Measurements from ENCODE around the gene INTS2. TPM values are rescaled to one million over a fixed set of nuclear protein-coding genes. Genes with fewer than 3 reads are reported as not detected.
"Not testable (repeated sequence)": the region's sequence is repeated elsewhere in the genome, so short reads cannot be mapped to it uniquely, and the experiment has no call there.

INTS2 gene
- total RNA-seq, 1 experiment from 2014 or later: 35.2 TPM

GRCh38 chr17:61867033-61867432 lies 60.7 kb downstream of the INTS2 start:
- in situ Hi-C loops (cut with HindIII; ENCODE audit: low pct_unique_long_range_greater_than_20kb, low sequenced_read_pairs): no loop called here
- no peak for DNase-seq (ENCODE audit: low read depth, low spot score)

- DNase-seq (ENCODE audit: low read depth, low spot score): no peak
- in situ Hi-C loops (cut with HindIII; ENCODE audit: low pct_unique_long_range_greater_than_20kb, low sequenced_read_pairs): no loop called here
Measured at GRCh38 chr17:61863801-61864126, 64.0 kb downstream of the INTS2 start.

GRCh38 chr17:61862975-61863800 lies 64.6 kb downstream of the INTS2 start, which contains the start of gene BRIP1:
TSS of gene BRIP1 (minus strand) at chr17:61863528. CDS start at chr17:61861539, 1,989 bp downstream.
- peak; percentile 99 for DNase-seq (ENCODE audit: low read depth, low spot score)
- in situ Hi-C loops (cut with HindIII; ENCODE audit: low pct_unique_long_range_greater_than_20kb, low sequenced_read_pairs): no loop called here

- in situ Hi-C loops (cut with HindIII; ENCODE audit: low pct_unique_long_range_greater_than_20kb, low sequenced_read_pairs): no loop called here
- DNase-seq (ENCODE audit: low read depth, low spot score): no peak
Measured at GRCh38 chr17:61862105-61862574, 65.6 kb downstream of the INTS2 start.

- DNase-seq (ENCODE audit: low read depth, low spot score); in situ Hi-C loops (cut with HindIII; ENCODE audit: low pct_unique_long_range_greater_than_20kb, low sequenced_read_pairs): not testable (repeated sequence)
Measured at GRCh38 chr17:61860397-61860796, 67.4 kb downstream of the INTS2 start.

GRCh38 chr17:61856035-61856434 lies 71.7 kb downstream of the INTS2 start:
- in situ Hi-C loops (cut with HindIII; ENCODE audit: low pct_unique_long_range_greater_than_20kb, low sequenced_read_pairs): no loop called here
- DNase-seq (ENCODE audit: low read depth, low spot score): no peak

GRCh38 chr17:61852857-61853256 lies 74.9 kb downstream of the INTS2 start:
- DNase-seq (ENCODE audit: low read depth, low spot score): no peak
- in situ Hi-C loops (cut with HindIII; ENCODE audit: low pct_unique_long_range_greater_than_20kb, low sequenced_read_pairs): no loop called here

- DNase-seq (ENCODE audit: low read depth, low spot score): no peak
- in situ Hi-C loops (cut with HindIII; ENCODE audit: low pct_unique_long_range_greater_than_20kb, low sequenced_read_pairs): no loop called here
Measured at GRCh38 chr17:61849674-61850073, 78.1 kb downstream of the INTS2 start.

GRCh38 chr17:61848896-61849295 lies 78.9 kb downstream of the INTS2 start:
- in situ Hi-C loops (cut with HindIII; ENCODE audit: low pct_unique_long_range_greater_than_20kb, low sequenced_read_pairs): no loop called here
- DNase-seq (ENCODE audit: low read depth, low spot score): no peak

GRCh38 chr17:61848247-61848646 lies 79.5 kb downstream of the INTS2 start:
- in situ Hi-C loops (cut with HindIII; ENCODE audit: low pct_unique_long_range_greater_than_20kb, low sequenced_read_pairs): no loop called here
- no peak for DNase-seq (ENCODE audit: low read depth, low spot score)

- DNase-seq (ENCODE audit: low read depth, low spot score): no peak
- in situ Hi-C loops (cut with HindIII; ENCODE audit: low pct_unique_long_range_greater_than_20kb, low sequenced_read_pairs): no loop called here
Measured at GRCh38 chr17:61847659-61848058, 80.1 kb downstream of the INTS2 start.

- DNase-seq (ENCODE audit: low read depth, low spot score): no peak
- in situ Hi-C loops (cut with HindIII; ENCODE audit: low pct_unique_long_range_greater_than_20kb, low sequenced_read_pairs): no loop called here
Measured at GRCh38 chr17:61846761-61847375, 80.9 kb downstream of the INTS2 start.

- no peak for DNase-seq (ENCODE audit: low read depth, low spot score)
- in situ Hi-C loops (cut with HindIII; ENCODE audit: low pct_unique_long_range_greater_than_20kb, low sequenced_read_pairs): no loop called here
Measured at GRCh38 chr17:61846088-61846487, 81.7 kb downstream of the INTS2 start.

- in situ Hi-C loops (cut with HindIII; ENCODE audit: low pct_unique_long_range_greater_than_20kb, low sequenced_read_pairs): no loop called here
- no peak for DNase-seq (ENCODE audit: low read depth, low spot score)
Measured at GRCh38 chr17:61843435-61843834, 84.3 kb downstream of the INTS2 start.

GRCh38 chr17:61842899-61843298 lies 84.9 kb downstream of the INTS2 start:
- in situ Hi-C loops (cut with HindIII; ENCODE audit: low pct_unique_long_range_greater_than_20kb, low sequenced_read_pairs): no loop called here
- no peak for DNase-seq (ENCODE audit: low read depth, low spot score)

GRCh38 chr17:61839300-61839786 lies 88.4 kb downstream of the INTS2 start:
- DNase-seq (ENCODE audit: low read depth, low spot score): no peak
- in situ Hi-C loops (cut with HindIII; ENCODE audit: low pct_unique_long_range_greater_than_20kb, low sequenced_read_pairs): no loop called here

GRCh38 chr17:61837175-61838051 lies 90.4 kb downstream of the INTS2 start:
- peak; percentile 85 for DNase-seq (ENCODE audit: low read depth, low spot score)
- in situ Hi-C loops (cut with HindIII; ENCODE audit: low pct_unique_long_range_greater_than_20kb, low sequenced_read_pairs): no loop called here
